ENCODE measurements around the gene PSMF1.

GRCh38 chr20:1183153-1183552 is 64.8 kb downstream of the PSMF1 start:
- no peak for TF ChIP-seq CTCF (IDR thresholded peaks at IDR 0.05)
- no peak for TF ChIP-seq POLR2A (IDR thresholded peaks at IDR 0.05)
